PC-3 (cell line): ENCODE results near the gene FBXL7.

ENCODE experiments used
- CTCF ChIP-seq: fragments of 300-600 bp; sonication (generic); conservative IDR thresholded peaks from 2 replicates; pipeline ENCODE4 v1.5.1; 2017; ENCODE audit warnings: antibody characterized with exemption, low read depth, mild to moderate bottlenecking, low read length
- EZH2 ChIP-seq: fragments of 300-600 bp; sonication (generic); IDR thresholded peaks from one replicate; pipeline ENCODE4 v1.6.1; 2017; ENCODE audit warnings: antibody characterized with exemption, mild to moderate bottlenecking, low read length; ENCODE audit not compliant: unreplicated experiment
- EZH2phosphoT487 ChIP-seq: fragments of 300-600 bp; sonication (generic); IDR thresholded peaks from 2 replicates; pipeline ENCODE4 v1.6.1; 2018; ENCODE audit warnings: mild to moderate bottlenecking, antibody characterized with exemption, low read length, borderline replicate concordance

GRCh38 chr5:15495026-15495425, 5.0 kb upstream of the FBXL7 start:
- no peak for TF ChIP-seq CTCF
- TF ChIP-seq EZH2phosphoT487 = no peak
- no peak for TF ChIP-seq EZH2
